ENCODE results near the gene C8G.

The C8G gene

DNA sequence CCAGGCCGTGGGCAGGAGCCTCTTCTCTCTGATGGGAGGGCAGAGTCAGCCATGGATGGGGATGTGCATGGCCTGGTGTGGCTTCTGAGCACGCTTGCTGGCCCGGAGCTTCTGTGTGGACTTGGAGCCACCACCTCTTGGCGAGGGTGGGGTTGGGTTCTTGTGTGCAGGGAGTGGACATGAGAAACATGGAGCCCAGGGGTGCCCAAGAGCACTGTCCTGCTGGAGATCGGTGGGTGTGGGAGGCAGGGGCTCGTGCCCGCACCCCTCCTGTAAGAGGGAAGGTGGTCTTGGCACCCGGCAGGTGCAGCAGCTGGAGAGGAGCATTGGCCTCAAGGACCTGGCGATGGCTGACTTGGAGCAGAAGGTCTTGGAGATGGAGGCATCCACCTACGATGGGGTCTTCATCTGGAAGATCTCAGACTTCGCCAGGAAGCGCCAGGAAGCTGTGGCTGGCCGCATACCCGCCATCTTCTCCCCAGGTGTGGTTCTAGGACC lies 24.3 kb upstream of the C8G start:
- DNase-seq (ENCODE audit: low spot score): no peak

DNA sequence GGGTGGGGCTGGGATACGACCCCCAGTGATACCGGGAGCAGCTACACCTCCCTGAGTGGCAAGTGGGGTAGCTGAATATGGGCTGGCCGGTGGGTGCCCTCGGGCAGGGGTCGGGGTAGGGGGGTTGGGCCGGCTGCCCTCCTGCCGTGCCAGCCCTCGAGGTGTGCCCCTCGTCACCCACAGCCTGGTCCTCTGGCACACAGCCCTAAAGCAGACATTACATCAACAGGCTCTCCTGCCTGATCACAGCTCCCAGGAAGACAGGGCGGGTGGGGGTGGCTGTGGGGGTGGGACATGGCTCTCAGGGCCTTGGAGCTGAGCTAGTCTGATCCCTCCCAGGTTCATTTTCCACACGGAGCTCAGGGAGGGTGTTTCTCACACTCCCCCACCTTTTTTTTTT lies 23.7 kb upstream of the C8G start:
- no peak for DNase-seq (ENCODE audit: low spot score)

DNA sequence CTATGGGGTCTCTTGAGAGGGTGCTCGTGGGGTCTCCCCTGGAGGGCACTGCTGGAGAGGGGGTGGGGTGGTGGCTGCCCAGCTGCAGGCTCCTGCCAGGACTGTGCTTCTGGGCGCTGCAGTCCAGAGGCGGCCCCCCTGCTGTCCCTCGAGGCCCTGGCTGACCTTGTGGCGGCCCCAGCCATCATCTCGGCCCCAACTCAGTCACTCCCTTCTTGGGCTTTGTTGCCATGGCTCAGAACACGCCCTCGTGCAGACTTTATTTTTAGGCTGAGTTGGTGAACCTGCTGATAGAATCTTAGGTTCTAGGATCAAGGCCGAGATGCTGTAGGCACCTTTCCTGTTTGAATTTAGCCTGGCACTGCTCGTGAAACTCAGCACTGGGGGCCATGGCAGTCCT lies 23.3 kb upstream of the C8G start:
- no peak for DNase-seq (ENCODE audit: low spot score)

DNA sequence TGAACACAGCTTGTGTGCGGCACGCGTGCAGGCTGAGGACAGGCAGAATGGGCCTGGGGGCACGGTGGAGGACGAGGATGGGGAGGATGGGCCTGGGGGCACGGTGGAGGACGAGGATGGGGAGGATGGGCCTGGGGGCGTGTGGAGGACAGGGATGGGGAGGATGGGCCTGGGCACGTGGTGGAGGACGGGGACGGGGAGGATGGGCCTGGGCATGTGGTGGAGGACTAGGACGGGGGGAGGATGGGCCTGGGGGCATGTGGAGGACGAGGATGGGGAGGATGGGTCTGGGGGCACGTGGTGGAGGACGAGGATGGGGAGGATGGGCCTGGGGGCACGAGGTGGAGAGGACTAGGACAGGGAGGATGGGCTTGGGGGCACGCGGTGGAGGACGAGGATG lies 22.5 kb upstream of the C8G start:
- DNase-seq (ENCODE audit: low spot score): no peak

DNA sequence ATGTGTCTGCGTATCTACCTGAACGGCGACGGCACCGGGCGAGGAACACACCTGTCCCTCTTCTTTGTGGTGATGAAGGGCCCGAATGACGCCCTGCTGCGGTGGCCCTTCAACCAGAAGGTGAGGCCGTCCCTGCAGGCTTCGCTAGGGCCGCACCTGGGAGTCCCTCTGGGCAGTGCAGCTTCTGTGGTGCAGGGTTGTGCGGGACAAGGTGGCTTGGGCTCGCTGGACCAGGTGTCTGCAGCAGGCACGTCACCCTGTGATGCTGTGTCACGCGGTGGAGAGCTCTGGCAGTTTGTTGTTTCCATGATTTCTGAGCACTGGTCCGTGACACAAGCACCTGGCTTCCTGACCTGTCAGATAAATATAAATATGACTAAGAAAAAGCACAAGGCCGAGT lies 21.2 kb upstream of the C8G start:
- DNase-seq (ENCODE audit: low spot score): no peak

DNA sequence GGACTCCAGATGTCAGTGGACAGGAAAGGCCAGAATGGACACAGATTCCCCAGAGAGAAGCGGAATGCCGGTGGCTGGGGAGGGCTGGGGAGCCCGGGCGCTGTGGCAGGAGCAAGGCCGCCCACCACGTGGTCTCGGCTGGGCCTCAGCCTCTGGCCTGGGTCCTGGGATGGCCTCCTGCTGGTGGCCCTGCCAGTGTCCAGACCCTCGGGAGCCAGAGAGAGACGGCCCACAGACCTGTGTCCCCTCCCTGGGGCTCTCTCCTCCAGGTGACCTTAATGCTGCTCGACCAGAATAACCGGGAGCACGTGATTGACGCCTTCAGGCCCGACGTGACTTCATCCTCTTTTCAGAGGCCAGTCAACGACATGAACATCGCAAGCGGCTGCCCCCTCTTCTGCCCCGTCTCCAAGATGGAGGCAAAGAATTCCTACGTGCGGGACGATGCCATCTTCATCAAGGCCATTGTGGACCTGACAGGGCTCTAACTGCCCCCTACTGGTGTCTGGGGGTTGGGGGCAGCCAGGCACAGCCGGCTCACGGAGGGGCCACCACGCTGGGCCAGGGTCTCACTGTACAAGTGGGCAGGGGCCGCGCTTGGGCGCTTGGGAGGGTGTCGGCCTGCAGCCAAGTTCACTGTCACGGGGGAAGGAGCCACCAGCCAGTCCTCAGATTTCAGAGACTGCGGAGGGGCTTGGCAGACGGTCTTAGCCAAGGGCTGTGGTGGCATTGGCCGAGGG lies 19.5 kb upstream of the C8G start:
- no peak for DNase-seq (ENCODE audit: low spot score)

DNA sequence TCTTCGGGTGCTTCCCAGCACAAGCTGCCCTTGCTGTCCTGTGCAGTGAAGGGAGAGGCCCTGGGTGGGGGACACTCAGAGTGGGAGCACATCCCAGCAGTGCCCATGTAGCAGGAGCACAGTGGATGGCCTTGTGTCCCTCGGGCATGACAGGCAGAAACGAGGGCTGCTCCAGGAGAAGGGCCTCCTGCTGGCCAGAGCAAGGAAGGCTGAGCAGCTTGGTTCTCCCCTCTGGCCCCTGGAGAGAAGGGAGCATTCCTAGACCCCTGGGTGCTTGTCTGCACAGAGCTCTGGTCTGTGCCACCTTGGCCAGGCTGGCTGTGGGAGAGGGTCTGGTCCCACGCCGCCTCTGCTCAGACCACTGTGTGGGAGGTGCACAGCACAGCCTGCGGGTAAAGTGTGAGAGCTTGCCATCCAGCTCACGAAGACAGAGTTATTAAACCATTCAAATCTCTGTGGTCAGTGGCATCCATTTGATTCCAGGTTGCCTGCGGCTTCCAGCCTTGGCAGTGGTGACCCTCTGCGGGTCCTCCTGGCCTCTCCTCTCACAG lies 18.8 kb upstream of the C8G start:
- DNase-seq (ENCODE audit: low spot score): no peak

DNA sequence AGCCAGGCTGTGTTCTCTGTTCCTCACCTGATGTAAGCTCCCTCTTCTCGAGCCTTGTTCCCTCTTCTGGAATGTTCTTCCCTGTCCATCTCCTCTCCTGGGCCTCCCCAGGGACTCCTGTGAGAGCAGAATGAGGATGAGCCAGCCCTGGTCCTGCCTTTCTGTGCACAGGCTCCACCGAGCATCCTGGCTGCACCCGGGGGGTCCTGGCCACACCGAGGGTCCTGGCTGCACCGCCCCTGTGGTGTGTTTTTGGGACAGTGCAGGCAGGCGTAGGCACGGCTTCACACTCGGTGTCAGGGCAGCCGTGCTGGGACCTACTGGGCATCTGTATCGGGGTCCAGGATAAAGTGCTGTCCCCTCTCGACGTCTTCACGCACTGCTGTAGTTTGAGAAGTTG lies 18.3 kb upstream of the C8G start:
- no peak for DNase-seq (ENCODE audit: low spot score)

DNA sequence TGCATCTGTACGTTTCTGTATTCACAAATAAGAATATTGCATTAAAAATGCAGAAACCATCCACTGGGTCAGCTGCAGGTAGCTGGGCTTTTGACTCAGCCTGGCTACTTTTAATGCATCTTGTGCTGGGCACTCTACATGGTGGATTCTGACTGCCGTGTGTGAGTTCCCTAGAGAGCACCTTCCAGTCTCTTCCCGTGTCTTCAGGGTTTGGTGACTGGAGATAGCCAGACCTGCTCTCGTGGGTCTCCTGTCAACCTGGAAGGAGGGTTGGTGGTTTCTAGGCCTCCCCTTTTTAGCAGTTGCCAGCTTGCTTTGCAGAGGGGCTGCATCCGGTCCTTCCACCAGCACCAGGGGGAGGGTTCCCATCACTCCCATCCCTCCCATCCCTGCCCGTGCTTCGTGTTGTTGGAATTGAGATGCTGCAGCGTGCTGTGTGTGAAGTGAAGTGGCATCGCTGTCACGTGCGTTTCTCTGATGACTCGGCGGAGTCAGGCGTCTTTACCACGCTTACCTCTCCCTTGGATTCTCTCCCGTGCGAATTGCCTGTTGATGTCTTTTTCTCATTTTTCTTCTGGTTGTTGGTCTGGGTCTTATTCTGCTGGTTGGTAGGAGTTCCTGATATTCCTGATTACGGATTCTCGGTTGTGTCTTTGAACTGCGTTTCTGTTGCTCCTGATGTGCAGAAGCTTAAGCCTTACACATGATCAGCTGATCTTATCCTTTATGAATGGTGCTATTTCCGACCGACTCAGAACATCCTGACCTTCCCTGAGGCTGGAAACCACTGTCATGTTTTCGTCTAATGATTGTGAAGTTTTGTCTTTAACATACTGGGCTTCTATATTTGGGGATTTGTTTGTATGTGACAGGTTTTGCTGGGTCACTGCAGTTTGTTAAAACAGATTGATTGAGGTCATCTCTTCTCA lies 17.4 kb upstream of the C8G start:
- DNase-seq (ENCODE audit: low spot score): no peak

DNA sequence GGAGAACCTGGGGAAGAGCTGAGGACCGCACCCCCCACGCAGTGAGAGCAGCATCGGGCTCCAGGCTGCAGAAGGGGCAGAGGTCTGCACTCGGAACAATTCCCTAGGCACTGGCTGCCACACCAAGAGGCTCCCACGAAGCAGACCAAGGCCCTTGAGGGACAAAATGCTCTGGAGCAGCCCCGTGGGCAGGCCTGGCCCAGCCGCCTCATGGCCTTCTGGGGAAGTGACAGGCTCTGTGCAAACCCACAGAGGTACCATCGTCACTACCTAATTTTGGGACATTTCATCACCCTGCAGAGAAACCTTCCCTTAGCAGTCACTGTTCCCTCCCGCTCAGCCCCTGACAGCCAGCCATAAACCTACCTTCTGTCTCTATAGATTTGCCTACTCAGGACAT lies 16.5 kb upstream of the C8G start:
- no peak for DNase-seq (ENCODE audit: low spot score)

DNA sequence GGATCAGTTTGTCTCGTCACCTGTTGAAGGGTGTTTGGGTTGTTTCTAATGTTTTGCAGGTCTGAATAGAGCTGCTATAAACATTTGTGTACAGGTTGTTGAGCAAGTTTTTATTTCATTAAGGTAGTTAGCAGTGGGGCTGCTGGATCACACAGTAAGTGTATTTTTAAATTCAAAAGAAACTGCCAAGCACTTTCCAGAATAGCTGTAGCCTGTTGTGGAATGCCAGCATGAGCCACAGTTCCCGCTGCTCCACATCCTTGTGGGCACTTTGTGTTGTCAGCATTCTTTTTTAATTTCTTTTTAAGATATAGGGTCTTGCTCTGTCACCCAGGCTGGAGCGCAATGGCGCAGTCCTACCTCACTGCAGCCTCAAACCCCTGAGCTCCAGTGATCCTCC lies 15.0 kb upstream of the C8G start:
- DNase-seq (ENCODE audit: low spot score): no peak

DNA sequence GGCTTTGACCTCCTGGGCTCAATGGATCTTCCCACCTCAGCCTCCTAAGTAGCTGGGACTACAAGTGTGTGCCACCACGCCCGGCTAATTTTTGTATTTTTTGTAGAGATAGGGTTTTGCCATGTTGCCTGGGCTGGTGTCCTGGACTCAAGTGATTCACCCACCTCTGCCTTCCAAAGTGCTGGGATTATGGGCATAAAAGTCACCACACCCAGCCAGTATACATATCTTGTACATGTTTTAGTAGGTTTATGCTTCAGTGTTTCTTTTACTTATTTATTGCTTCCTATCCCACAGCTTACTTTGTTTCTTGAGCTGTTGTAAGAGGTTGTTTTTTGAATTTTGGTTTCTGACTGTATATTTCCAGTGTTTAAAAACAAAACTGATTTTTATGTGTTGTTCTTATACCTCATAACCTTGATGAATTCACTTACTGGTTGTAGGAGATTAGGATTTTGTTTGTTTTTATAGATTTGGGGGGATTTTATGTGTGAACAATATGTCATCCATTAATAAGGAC lies 13.4 kb upstream of the C8G start:
- no peak for DNase-seq (ENCODE audit: low spot score)

DNA sequence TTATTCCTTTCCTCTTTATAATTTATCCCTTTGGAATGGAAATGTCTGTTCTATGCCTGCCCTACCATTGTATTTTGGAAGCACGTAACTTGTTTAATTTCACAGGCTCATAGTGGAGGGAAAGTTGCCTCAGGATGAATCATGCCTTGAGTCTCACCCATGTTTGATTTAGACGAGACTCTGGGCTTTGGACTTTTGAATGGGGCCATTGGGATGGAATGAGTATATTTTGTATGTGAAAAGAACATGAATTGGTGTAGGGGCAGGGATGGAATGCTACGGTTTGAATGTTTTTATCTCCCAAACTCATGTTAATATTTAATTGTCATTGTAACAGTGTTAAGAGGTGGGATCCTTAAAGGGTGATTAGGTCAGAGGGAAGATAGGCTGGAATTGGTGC lies 10.8 kb upstream of the C8G start:
- no peak for DNase-seq (ENCODE audit: low spot score)

DNA sequence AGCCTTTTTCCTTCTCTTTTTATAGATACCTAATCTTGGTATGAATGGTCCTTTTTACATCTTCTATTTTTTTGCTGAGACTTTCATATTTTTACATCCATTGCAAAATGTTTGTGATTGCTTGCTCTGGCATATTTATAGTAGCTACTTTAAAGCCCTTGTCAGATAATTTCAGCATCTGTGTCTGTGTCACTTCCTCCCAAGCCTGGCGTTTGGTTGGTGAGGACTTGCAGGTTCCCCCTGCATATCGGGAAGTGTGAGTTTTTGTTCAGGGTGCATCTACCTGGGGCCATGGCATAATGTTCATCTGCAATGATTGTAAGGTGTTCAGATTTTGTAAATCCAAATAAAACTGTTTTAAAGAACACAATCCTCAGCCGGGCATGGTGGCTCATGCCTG lies 9.4 kb upstream of the C8G start:
- no peak for DNase-seq (ENCODE audit: low spot score)

DNA sequence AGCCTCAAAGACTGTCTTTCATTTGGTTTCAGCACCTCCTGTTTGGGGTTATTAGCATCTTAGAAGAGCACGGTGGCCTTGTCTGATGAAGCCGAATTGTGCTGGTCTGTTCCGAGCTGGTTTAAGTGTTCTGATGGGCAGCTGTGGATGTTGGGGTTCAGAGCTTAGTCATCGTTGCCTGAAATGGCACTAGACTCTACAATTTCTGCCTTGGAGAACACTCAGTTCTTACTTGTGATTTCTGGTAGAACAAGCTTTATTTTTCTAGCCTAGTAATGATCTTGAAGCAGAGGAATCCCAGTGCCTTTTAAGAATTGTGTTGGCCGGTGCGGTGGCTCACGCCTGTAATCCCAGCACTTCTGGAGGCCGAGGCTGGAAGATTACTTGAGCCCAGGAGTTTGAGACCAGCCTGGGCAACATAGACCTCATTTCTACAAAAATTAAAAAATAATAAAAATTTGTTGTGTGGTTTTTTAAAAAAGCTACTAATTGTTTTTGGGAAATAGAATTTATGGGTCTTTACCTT lies 8.3 kb upstream of the C8G start:
- no peak for DNase-seq (ENCODE audit: low spot score)

DNA sequence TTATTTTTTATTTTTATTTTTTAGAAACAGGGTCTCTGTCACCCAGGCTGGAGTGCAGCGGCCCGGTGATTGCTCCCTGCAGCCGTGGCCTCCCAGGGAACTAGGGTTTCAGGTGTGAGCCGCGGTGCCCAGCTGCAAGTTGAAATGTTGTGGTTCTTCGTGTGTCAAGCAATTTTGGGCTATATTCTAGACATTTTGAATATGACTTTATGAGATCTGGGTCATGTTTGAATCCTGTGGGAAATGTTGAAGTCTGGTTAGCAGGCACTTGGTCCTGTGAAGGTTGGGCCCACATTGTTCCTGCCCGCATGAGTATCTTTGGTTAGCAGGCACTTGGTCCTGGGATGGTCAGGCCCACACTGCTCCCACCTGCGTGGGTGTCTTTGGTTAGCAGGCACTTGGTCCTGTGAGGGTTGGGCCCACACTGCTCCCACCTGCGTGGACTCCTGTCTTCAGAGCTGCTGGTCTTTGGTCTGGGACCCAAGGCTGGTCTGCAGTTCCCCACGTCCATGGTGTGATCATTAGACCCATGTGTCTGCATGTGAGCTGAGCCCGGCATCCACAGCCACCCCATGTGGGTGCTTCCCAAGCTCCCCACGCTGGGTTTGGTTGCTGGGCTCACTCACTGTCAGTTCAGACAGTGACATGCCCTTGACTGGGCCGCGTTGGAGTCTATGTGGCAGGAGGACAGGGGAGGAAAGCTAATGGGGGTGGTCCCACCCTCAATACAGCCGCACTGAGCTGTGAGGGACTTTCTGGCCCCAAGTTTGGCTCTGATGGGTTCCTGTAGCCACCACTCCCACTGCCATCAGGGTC lies 7.6 kb upstream of the C8G start:
- no peak for DNase-seq (ENCODE audit: low spot score)

DNA sequence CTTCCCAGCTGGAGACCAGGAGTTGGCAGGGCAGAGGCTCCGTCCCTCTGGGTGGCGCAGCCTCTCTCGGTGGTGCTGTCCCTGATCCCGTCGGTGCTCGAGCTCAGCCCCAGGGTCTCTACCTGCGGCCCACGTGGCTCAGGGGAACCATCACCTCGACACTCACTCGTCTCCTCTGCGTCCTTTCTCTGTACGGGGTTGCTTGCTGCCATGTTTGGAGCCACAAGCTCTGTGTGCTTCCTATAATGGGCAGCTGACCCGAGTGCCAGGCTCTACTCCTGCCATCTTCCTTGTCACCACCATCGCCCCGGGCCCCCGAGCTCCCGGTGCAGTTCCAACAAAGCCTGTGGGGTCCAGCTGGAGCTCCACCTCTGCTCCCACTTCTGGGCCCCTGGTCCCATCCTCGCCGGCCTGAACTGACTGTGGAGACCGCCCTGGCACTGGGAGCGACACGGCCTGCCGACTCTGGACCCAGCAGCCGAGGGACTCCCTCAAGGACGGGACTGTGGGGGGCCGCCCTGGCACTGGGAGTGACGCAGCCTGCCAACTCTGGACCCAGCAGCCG lies 5.5 kb upstream of the C8G start:
- DNase-seq (ENCODE audit: low spot score): no peak

DNA sequence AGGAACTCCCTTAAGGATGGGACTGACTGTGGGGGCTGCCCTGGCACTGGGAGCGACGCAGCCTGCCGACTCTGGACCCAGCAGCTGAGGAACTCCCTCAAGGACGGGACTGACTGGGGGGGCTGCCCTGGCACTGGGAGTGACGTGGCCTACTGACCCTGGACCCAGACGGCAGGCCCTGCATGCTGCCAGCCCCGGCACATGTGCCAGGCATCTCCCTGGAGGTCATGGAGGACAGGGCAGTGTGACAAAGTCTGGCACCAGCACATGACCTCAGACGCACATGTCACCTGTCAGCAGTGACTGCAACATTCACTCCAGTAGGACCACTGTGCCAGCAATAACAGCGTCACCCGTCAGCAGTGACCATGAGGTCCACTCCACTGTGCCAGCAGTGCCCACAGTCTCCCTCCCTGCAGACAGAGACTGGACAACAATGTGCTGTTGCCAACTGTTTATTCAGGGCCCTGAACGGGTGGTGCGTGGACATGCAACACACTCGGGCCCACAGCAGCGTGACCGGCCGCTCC lies 5.0 kb upstream of the C8G start:
- no peak for DNase-seq (ENCODE audit: low spot score)

DNA sequence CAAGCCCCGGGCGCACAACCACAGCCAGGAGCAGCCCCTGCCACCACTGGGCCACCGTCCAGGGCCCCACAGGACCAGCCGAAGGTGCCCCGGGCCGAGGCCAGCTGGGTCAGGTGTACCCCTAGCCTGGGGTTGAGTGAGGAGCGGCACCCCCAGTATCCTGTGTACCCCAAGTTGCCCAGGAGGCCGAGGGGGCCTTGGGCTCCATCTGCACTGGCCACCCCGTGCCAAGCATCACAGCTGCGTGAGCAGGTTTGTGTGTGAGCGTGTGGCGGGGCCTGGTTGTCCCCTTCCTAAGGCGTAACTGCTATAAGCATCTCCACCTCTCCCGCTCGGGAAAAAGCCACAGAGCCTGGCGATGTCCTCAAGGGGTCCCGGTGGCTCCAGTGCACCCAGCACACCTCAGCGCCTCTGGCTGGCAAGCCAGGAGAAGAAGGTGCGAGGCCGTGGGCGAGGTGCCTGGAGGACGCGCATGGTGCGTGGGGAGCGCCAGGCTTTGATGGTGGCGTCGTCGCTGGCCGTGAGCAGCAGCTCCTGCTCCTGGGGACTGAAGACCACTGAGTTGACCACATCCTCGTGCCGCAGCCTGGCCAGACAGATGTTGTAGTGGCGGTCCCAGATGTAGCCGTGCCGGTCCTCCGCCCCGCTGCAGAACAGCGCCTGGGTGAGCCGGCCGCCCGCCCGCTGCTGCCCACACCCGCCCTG lies 4.4 kb upstream of the C8G start:
- DNase-seq (ENCODE audit: low spot score): no peak
